GM23248 (cell line): Measurements from ENCODE around the gene SURF1.

ENCODE experiments used
- EZH2 ChIP-seq: fragments of 200-600 bp; sonication (generic); IDR thresholded peaks from 2 replicates; pipeline ENCODE4 v1.6.1; 2018; ENCODE audit warnings: antibody characterized with exemption, mild to moderate bottlenecking; ENCODE audit not compliant: insufficient read depth, poor library complexity, severe bottlenecking
- EZH2phosphoT487 ChIP-seq: fragments of 200-600 bp; sonication (generic); IDR thresholded peaks from 2 replicates; pipeline ENCODE4 v1.6.1; 2018; ENCODE audit warnings: antibody characterized with exemption, moderate library complexity, mild to moderate bottlenecking, low read depth; ENCODE audit not compliant: insufficient read depth

DNA sequence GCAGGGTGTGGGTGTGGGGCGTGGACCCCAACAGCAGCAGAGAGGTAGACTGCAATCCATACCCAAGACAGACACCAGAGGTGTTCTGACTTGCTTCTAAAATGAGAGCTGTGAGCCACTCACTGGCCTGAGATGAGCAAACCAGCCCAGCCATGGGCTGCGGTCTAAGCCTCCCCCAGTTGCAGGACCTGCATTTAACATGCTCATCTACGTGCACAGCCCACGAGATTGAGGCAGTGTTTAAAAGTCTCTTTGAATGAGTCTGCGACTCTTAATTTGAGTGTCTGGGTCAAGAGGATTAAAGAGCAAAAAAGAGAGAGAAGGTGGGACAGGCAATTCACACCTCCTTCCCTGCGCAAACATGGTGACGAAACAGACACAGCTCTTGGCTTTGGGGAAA lies 13.6 kb upstream of the SURF1 start:
- TF ChIP-seq EZH2phosphoT487 (no peak), EZH2 (no peak)
